Measurements from ENCODE around the gene ADAM15.

- no peak for TF ChIP-seq FOXA1 (IDR thresholded peaks at IDR 0.05)
- no peak for TF ChIP-seq ZNF384 (IDR thresholded peaks at IDR 0.05)
- TF ChIP-seq ELF4 (IDR thresholded peaks at IDR 0.05), result no peak
- no peak for TF ChIP-seq HDGF (IDR thresholded peaks at IDR 0.05; ENCODE audit: borderline replicate concordance)
- TF ChIP-seq LEF1 (IDR thresholded peaks at IDR 0.05; ENCODE audit: borderline replicate concordance), result no peak
- no peak for TF ChIP-seq CTBP1 (IDR thresholded peaks at IDR 0.05; ENCODE audit: borderline replicate concordance)
- TF ChIP-seq SUZ12 (IDR thresholded peaks at IDR 0.05), result no peak
- TF ChIP-seq BHLHE40 (IDR thresholded peaks at IDR 0.05; ENCODE audit: borderline replicate concordance), result no peak
- TF ChIP-seq SP1 (IDR thresholded peaks at IDR 0.05), result no peak
Measured at GRCh38 chr1:155077758-155078445, 26.8 kb downstream of the ADAM15 start.

Measured in HEK293T (cell line).